Kidney (tissue), 14 donors: Measurements from ENCODE around the gene HNRNPM. TPM values are rescaled to one million over a fixed set of nuclear protein-coding genes. Genes with fewer than 3 reads are reported as not detected.

Experiments used
- DNase-seq, 5 donors: peaks; one replicate each; pipeline ENCODE4 v3.0.0-alpha.2; 2013 to 2020
- FAIRE-seq: peaks from 2 replicates; lab custom pipeline; 2012; peaks lifted over from hg19 to GRCh38; lab: Jason Lieb, UNC
- H3K27ac ChIP-seq, 2 donors: one replicate each; pipeline ENCODE4 v1.7.0; 2013; ENCODE audit warnings: low read depth in 2 of 2, low read length in 2 of 2, inconsistent platforms in 1 of 2
- H3K27me3 ChIP-seq: one replicate; pipeline ENCODE4 v1.7.1; 2013; ENCODE audit warnings: low read length, inconsistent platforms; ENCODE audit not compliant: control insufficient read depth, insufficient read depth
- H3K36me3 ChIP-seq, 3 donors: one replicate each; pipeline versions ENCODE4 v1.7.0 to v1.7.1; 2013; ENCODE audit warnings: low read length in 3 of 3, control low read depth in 1 of 3, inconsistent platforms in 1 of 3; ENCODE audit not compliant: insufficient read depth in 3 of 3, control insufficient read depth in 2 of 3
- H3K4me1 ChIP-seq, 3 donors: one replicate each; pipeline versions ENCODE4 v1.7.0 to v1.7.1; 2013; ENCODE audit warnings: low read length in 3 of 3, inconsistent platforms in 1 of 3, low read depth in 1 of 3; ENCODE audit not compliant: control insufficient read depth in 2 of 3, insufficient read depth in 2 of 3
- H3K4me3 ChIP-seq, 3 donors: one replicate each; pipeline versions ENCODE4 v1.7.0 to v1.8.1; 2013; ENCODE audit warnings: low read length in 3 of 3, control low read depth in 1 of 3, inconsistent platforms in 1 of 3
- H3K9ac ChIP-seq, 3 donors: one replicate each; pipeline versions ENCODE4 v1.7.0 to v1.7.1; 2013; ENCODE audit warnings: low read length in 3 of 3, control low read depth in 1 of 3, inconsistent platforms in 1 of 3
- H3K9me3 ChIP-seq, 3 donors: one replicate each; pipeline versions ENCODE4 v1.7.0 to v1.7.1; 2013; ENCODE audit warnings: low read length in 3 of 3, control low read depth in 1 of 3, inconsistent platforms in 1 of 3; ENCODE audit not compliant: control insufficient read depth in 2 of 3, insufficient read depth in 1 of 3
- CTCF ChIP-seq: IDR thresholded peaks from 3 replicates; pipeline ENCODE4 v1.5.1; 2012; ENCODE audit warnings: mild to moderate bottlenecking, moderate library complexity, borderline replicate concordance; ENCODE audit not compliant: insufficient read depth; ENCODE audit errors: extremely low read depth
- intact Hi-C: fragments of 100-400 bp; cut with DNase I; formaldehyde crosslinking; loops from one replicate; pipeline ENCODE4 v1.11.1; 2022
- polyA plus RNA-seq: library from polyadenylated mRNA; stranded (reverse); fragments of 350-450 nt; fragmentation: Illumina TruSeq; extraction: RNeasy Lipid Tissue Mini Kit (QIAGEN cat#74804); gene quantifications from one replicate; pipeline ENCODE4 v1.2.3, GENCODE V29; 2014; ENCODE audit warnings: low read depth, low replicate concordance; ENCODE audit not compliant: insufficient read depth
- total RNA-seq: library from RNA; stranded (reverse); fragmentation: NEBNext Ultra II Directional; extraction: Animal tissue kit (Norgen Biotek cat#: 25700); gene quantifications from one replicate; pipeline ENCODE4 v1.2.1, GENCODE V29; 2021
- donor health status: control.
- donor health status: control.
- donor health status: control.
- donor health status: control.
- donor health status: control.
- donor health status: DM: yes; HTN: yes; CAD: no.
- donor health status: Normal renal cell carcinoma (clear cell type).

The HNRNPM gene
- total and polyA plus RNA-seq, 2 donors from 2014 or later = 103 to 164 TPM

- Histone ChIP-seq H3K36me3 (no peaks in the 10 kb centered on the region), H3K27ac (peak overlapping the region; percentile 59 to 65), H3K9ac (peak overlapping the region in 2 of 3 donors; percentile 38 to 47), H3K27me3 (no peaks in the 10 kb centered on the region), H3K9me3 (no peaks in the 10 kb centered on the region), H3K4me3 (peak overlapping the region; percentile 29 to 67 (median 59)), H3K4me1 (no peaks in the 10 kb centered on the region)
- intact Hi-C loops = no loop called here
- FAIRE-seq = no peak
- no peak for DNase-seq
- TF ChIP-seq CTCF = no peak
Measured at GRCh38 chr19:8525401-8525684, 80.6 kb downstream of the HNRNPM start.

- H3K36me3 ChIP-seq = no peaks in the 10 kb centered on the region
- no peaks in the 10 kb centered on the region for H3K27me3 ChIP-seq
- no peak for TF ChIP-seq CTCF
- no peaks in the 10 kb centered on the region for H3K9me3 ChIP-seq
- peak overlapping the region in 2 of 3 donors; percentile 61 to 67 for H3K9ac ChIP-seq
- DNase-seq (peak; percentile 96 to 98 (median 98)), FAIRE-seq (no peak)
- H3K4me1 ChIP-seq = no peaks in the 10 kb centered on the region
- H3K27ac ChIP-seq = peak overlapping the region; percentile 61 to 82
- H3K4me3 ChIP-seq = peak overlapping the region; percentile 67 to 77 (median 69)
- intact Hi-C loops = no loop called here
Measured at GRCh38 chr19:8526345-8527091, 81.7 kb downstream of the HNRNPM start.

GRCh38 chr19:8528500-8528899 lies 83.7 kb downstream of the HNRNPM start:
- FAIRE-seq = no peak

More at GRCh38 chr19:8528500-8528899, 83.7 kb downstream of the HNRNPM start:
- no peak overlapping the region for H3K9ac ChIP-seq
- no peaks in the 10 kb centered on the region for H3K9me3 ChIP-seq
- DNase-seq = no peak
- no peak for TF ChIP-seq CTCF
- H3K36me3 ChIP-seq = no peaks in the 10 kb centered on the region
- H3K27ac ChIP-seq = no peak overlapping the region
- no peak overlapping the region for H3K4me3 ChIP-seq
- no peaks in the 10 kb centered on the region for H3K4me1 ChIP-seq
- intact Hi-C loops = no loop called here
- no peaks in the 10 kb centered on the region for H3K27me3 ChIP-seq
